Sigmoid colon (tissue), 7 donors: ENCODE data around the gene STK40. TPM values are rescaled to one million over a fixed set of nuclear protein-coding genes. Genes with fewer than 3 reads are reported as not detected.

Experiments used
- DNase-seq: peaks from one replicate; pipeline ENCODE4 v3.0.0-alpha.2; 2019
- H3K27ac ChIP-seq, 4 donors: fragments of 200-600 bp; sonication (generic); one replicate each; pipeline ENCODE4 v1.5.1; 2016 to 2019; ENCODE audit warnings: mild to moderate bottlenecking in 1 of 4
- H3K27me3 ChIP-seq, 3 donors: fragments of 200-600 bp; sonication (generic); one replicate each; pipeline ENCODE4 v1.5.1; 2019; ENCODE audit warnings: mild to moderate bottlenecking in 1 of 3
- H3K36me3 ChIP-seq, 4 donors: fragments of 200-600 bp; sonication (generic); one replicate each; pipeline ENCODE4 v1.5.1; 2016 to 2019
- H3K4me1 ChIP-seq, 4 donors: fragments of 200-600 bp; sonication (generic); one replicate each; pipeline ENCODE4 v1.5.1; 2017 to 2019
- H3K4me3 ChIP-seq, 4 donors: fragments of 200-600 bp; sonication (generic); one replicate each; pipeline ENCODE4 v1.5.1; 2017 to 2019; ENCODE audit warnings: mild to moderate bottlenecking in 2 of 4, moderate library complexity in 1 of 4
- H3K9me3 ChIP-seq, 4 donors: fragments of 200-600 bp in 3 of 4; sonication (generic) in 3 of 4; one replicate each; pipeline versions ENCODE4 v1.5.1 to v1.6.1; 2013 to 2019
- EP300 ChIP-seq, 4 donors: sonication (generic); formaldehyde crosslinking; IDR thresholded peaks; one replicate each; pipeline ENCODE4 v1.6.1; 2017; ENCODE audit warnings: antibody characterized with exemption in 4 of 4
- POLR2A ChIP-seq, 2 donors: fragments of 450-650 bp; IDR thresholded peaks; one replicate each; pipeline ENCODE4 v1.6.1; 2016; ENCODE audit warnings: antibody characterized with exemption in 2 of 2, mild to moderate bottlenecking in 2 of 2, moderate library complexity in 2 of 2
- POLR2AphosphoS5 ChIP-seq, 4 donors: sonication (generic); formaldehyde crosslinking; IDR thresholded peaks; one replicate each; pipeline ENCODE4 v1.6.1; 2017; ENCODE audit warnings: antibody characterized with exemption in 4 of 4
- WGBS, 2 donors: extraction: QIAGEN DNeasy Blood & Tissue Kit; methylation state at CpG; one replicate each; pipeline ENCODE4 v1.1.7; 2013; 5-methylcytosine and 5-hydroxymethylcytosine counted together
- intact Hi-C: fragments of 100-400 bp; cut with DNase I; formaldehyde crosslinking; loops from one replicate; pipeline ENCODE4 v1.15.1; 2023
- polyA plus RNA-seq, 3 donors: library from polyadenylated mRNA; stranded (reverse); fragments of 200-250 nt; gene quantifications; one replicate each; pipeline ENCODE4 v1.2.3, GENCODE V29; 2013
- total RNA-seq, 4 donors: library from RNA; depleted of rRNA; stranded (reverse); fragments of >200 nt; gene quantifications; one replicate each; pipeline ENCODE4 v1.1.0, GENCODE V29; 2016
- TF ChIP-seq, protein P1 (sequence below), 4 experiments: fragments of 450-650 bp in 3 of 4; fragments of 200-600 bp in 1 of 4; IDR thresholded peaks; one replicate each; pipeline ENCODE4 v1.5.1; 2016 to 2019; ENCODE audit warnings: antibody characterized with exemption in 4 of 4, mild to moderate bottlenecking in 3 of 4, moderate library complexity in 2 of 4
- donor health status: healthy with polysubstance abuse.
- donor health status: Bipolar disorder and iron deficiency.
- donor health status: healthy.

STK40 gene
- total and polyA plus RNA-seq, 7 donors = 27.6 to 55.6 (median 40.7) TPM

DNA sequence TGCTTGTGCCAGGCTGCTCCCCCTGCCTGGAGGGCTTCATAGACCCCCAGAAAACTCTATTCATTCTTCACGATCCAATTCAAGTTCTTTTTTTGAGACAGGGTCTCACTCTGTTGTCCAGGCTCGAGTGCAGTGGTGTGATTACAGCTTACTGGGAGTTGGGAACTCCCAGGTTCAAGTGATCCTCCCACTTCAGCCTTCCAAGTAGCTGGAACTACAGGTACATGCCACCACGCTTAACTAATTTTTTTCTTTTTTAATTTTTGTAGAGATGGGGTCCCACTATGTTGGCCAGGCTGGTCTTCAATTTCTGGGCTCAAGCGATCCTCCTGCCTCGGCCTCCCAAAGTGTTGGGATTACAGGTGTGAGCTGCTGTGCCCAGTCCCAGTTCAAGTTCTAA lies 4.3 kb downstream of the STK40 start:
- H3K9me3 ChIP-seq = no peaks in the 10 kb centered on the region
- WGBS, 2 donors = 92 to 95% methylated on average over 5 of the region's 5 CpGs
- no peak overlapping the region for H3K27ac ChIP-seq
- H3K36me3 ChIP-seq = peaks cover 0 to 3% (median 0%) of the 10 kb centered on the region in 4 donors
- TF ChIP-seq POLR2A (IDR thresholded peaks at IDR 0.05) = no peak
- TF ChIP-seq, protein P1, sequence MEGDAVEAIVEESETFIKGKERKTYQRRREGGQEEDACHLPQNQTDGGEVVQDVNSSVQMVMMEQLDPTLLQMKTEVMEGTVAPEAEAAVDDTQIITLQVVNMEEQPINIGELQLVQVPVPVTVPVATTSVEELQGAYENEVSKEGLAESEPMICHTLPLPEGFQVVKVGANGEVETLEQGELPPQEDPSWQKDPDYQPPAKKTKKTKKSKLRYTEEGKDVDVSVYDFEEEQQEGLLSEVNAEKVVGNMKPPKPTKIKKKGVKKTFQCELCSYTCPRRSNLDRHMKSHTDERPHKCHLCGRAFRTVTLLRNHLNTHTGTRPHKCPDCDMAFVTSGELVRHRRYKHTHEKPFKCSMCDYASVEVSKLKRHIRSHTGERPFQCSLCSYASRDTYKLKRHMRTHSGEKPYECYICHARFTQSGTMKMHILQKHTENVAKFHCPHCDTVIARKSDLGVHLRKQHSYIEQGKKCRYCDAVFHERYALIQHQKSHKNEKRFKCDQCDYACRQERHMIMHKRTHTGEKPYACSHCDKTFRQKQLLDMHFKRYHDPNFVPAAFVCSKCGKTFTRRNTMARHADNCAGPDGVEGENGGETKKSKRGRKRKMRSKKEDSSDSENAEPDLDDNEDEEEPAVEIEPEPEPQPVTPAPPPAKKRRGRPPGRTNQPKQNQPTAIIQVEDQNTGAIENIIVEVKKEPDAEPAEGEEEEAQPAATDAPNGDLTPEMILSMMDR (IDR thresholded peaks at IDR 0.05) = no peak
- no peak for TF ChIP-seq EP300 (IDR thresholded peaks at IDR 0.05)
- TF ChIP-seq POLR2AphosphoS5 (IDR thresholded peaks at IDR 0.05) = no peak
- no peaks in the 10 kb centered on the region for H3K27me3 ChIP-seq
- DNase-seq = no peak
- peaks cover 0 to 68% (median 48%) of the 10 kb centered on the region in 4 donors for H3K4me1 ChIP-seq
- H3K4me3 ChIP-seq = no peak overlapping the region
- intact Hi-C loops = no loop called here

DNA sequence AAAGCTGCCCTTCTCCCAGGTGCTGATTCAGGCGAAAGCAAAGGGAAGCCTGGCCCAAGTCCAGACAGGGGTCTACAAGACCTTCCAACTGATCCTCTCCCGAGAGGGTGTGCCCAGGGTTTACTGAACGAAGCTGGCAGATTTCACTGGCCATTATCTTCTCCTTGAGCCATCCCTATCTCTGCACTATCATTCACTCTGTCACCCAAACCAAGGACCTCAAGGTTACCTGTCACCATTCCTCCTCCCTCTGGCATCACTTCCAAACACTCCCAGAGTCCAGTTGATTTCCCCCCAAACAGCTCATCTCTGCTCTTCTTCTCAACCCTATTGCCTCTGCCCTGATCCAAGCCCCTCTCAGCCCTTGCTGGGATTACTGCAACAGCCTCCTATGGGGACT lies 4.9 kb downstream of the STK40 start:
- WGBS, 2 donors = 88 to 89% methylated on average over 3 of the region's 3 CpGs
- intact Hi-C loops = no loop called here

GRCh38 chr1:36380143-36380619 lies 5.5 kb downstream of the STK40 start:
- WGBS, 2 donors = 62 to 80% methylated on average over 5 of the region's 5 CpGs
- H3K36me3 ChIP-seq = peaks cover 0 to 3% (median 0%) of the 10 kb centered on the region in 4 donors
- H3K9me3 ChIP-seq = no peaks in the 10 kb centered on the region
- TF ChIP-seq EP300 (IDR thresholded peaks at IDR 0.05) = no peak
- no peak for TF ChIP-seq POLR2A (IDR thresholded peaks at IDR 0.05)
- TF ChIP-seq, protein P1 (IDR thresholded peaks at IDR 0.05) = no peak
- no peak for TF ChIP-seq POLR2AphosphoS5 (IDR thresholded peaks at IDR 0.05)
- no peaks in the 10 kb centered on the region for H3K27me3 ChIP-seq
- intact Hi-C loops = no loop called here
- H3K4me3 ChIP-seq = no peak overlapping the region
- peaks cover 0 to 76% (median 52%) of the 10 kb centered on the region in 4 donors for H3K4me1 ChIP-seq
- H3K27ac ChIP-seq = peak overlapping the region in 2 of 4 donors; percentile 20 to 43
- DNase-seq = no peak

More for the DNA sequence above, 4.9 kb downstream of the STK40 start:
- no peak overlapping the region for H3K4me3 ChIP-seq
- H3K4me1 ChIP-seq = peaks cover 0 to 70% (median 48%) of the 10 kb centered on the region in 4 donors
- TF ChIP-seq, protein P1 (IDR thresholded peaks at IDR 0.05) = no peak
- TF ChIP-seq EP300 (IDR thresholded peaks at IDR 0.05) (no peak), POLR2A (IDR thresholded peaks at IDR 0.05) (no peak), POLR2AphosphoS5 (IDR thresholded peaks at IDR 0.05) (no peak)
- H3K27ac ChIP-seq = peak overlapping the region in 2 of 4 donors; percentile 20 to 43
- no peaks in the 10 kb centered on the region for H3K27me3 ChIP-seq
- peaks cover 0 to 3% (median 0%) of the 10 kb centered on the region in 4 donors for H3K36me3 ChIP-seq
- no peaks in the 10 kb centered on the region for H3K9me3 ChIP-seq
- no peak for DNase-seq

DNA sequence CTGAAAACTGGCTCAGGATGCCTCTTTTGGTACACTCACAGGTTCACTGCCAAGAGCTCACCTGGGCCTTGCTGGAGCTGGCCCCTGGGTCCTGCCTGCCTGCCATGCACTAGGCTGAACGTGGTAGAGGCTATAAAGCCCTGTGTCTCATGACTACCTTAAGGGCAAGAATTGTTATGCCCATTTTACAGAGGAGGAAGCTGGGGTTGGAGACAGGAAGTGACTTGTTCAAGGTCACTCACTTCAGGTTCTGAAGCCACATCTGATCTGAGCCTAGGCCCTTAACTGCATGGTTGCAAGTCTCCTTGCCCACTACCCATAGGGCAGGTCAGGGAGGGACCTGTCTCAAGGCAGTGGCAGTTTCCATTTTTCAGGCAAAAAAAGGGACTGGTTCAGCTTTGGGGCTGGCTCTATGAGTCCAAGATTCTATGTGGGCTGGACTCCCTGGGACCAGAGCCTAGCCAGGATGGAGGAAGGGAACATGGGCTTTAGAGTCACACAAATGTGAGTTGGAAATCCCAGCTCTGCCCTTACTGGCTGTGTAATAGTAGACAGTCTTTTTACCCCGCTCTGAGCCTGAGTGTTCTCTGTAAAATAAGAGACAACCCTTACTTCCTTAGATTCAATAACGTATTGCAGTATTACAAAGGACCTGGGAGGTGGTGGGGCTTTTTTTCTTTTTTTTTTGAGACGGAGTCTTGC lies 7.8 kb downstream of the STK40 start:
- intact Hi-C loops = no loop called here
- peaks cover 0 to 3% (median 0%) of the 10 kb centered on the region in 4 donors for H3K36me3 ChIP-seq
- H3K4me1 ChIP-seq = peaks cover 0 to 77% (median 54%) of the 10 kb centered on the region in 4 donors
- no peaks in the 10 kb centered on the region for H3K27me3 ChIP-seq
- H3K27ac ChIP-seq = peak overlapping the region in 1 of 4 donors; percentile 13
- no peak overlapping the region for H3K4me3 ChIP-seq
- no peak for DNase-seq
- no peaks in the 10 kb centered on the region for H3K9me3 ChIP-seq
- TF ChIP-seq, protein P1 (IDR thresholded peaks at IDR 0.05) = no peak
- TF ChIP-seq POLR2AphosphoS5 (IDR thresholded peaks at IDR 0.05) (no peak), EP300 (IDR thresholded peaks at IDR 0.05) (no peak), POLR2A (IDR thresholded peaks at IDR 0.05) (no peak)
- WGBS, 2 donors = 78 to 88% methylated on average over 4 of the region's 4 CpGs
